Measurements from ENCODE around the gene G6PC1. TPM values are rescaled to one million over a fixed set of nuclear protein-coding genes. Genes with fewer than 3 reads are reported as not detected.
"Not testable (repeated sequence)": the region's sequence is repeated elsewhere in the genome, so short reads cannot be mapped to it uniquely, and the experiment has no call there.

G6PC1 gene
- total RNA-seq, 1 donor from 2014 or later = not detected

DNA sequence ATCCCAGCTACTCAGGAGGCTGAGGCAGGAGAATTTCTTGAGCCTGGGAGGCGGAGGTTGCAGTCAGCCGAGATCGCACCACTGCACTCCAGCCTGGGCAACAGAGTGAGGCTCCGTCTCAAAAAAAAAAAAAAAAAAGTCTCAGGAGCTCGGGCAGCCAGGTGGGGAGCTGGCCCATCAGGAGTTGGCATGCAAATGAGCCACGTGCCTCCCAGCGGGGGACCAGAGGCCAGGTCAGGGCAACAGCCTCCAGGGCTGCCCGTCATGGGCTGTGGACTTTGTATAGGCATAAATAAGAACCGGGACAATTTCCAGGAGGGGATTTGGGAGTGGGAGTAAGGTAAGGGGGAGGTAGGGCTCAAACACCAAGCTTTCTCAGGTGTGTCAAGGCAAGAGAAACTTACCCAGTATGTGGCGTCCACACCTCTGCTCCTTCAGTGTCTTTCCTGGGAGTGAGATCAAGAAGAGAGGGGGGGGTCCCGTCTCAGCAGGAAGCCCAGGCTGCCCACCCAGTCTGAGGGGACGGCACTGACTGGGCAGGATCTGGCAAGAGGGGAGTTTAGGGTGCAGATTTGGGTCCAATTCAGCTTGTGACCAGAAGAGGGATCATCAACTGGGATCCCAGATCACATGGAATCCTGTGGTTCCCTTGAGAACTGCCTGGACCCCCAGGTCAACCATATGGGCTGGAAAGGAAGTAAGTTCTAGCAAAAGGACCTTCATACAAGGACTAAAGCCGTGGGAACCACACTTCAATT, 22.3 kb upstream of the G6PC1 start:
- H3K9me3 Mint-ChIP-seq (ENCODE audit: low read depth) = no peaks in the 10 kb centered on the region
- no peaks in the 10 kb centered on the region for H3K36me3 Mint-ChIP-seq (ENCODE audit: insufficient read depth)
- H3K4me3 Mint-ChIP-seq (ENCODE audit: low read depth) = no peak overlapping the region
- TF ChIP-seq, protein P1, sequence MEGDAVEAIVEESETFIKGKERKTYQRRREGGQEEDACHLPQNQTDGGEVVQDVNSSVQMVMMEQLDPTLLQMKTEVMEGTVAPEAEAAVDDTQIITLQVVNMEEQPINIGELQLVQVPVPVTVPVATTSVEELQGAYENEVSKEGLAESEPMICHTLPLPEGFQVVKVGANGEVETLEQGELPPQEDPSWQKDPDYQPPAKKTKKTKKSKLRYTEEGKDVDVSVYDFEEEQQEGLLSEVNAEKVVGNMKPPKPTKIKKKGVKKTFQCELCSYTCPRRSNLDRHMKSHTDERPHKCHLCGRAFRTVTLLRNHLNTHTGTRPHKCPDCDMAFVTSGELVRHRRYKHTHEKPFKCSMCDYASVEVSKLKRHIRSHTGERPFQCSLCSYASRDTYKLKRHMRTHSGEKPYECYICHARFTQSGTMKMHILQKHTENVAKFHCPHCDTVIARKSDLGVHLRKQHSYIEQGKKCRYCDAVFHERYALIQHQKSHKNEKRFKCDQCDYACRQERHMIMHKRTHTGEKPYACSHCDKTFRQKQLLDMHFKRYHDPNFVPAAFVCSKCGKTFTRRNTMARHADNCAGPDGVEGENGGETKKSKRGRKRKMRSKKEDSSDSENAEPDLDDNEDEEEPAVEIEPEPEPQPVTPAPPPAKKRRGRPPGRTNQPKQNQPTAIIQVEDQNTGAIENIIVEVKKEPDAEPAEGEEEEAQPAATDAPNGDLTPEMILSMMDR (IDR thresholded peaks at IDR 0.05; ENCODE audit: unreplicated experiment) = no peak
- DNase-seq (ENCODE audit: low spot score, unreplicated experiment) = no peak
- peaks cover 4% of the 10 kb centered on the region for H3K4me1 Mint-ChIP-seq (ENCODE audit: low read depth)
- no peak overlapping the region for H3K27ac Mint-ChIP-seq
- H3K27me3 Mint-ChIP-seq = peaks cover 29% of the 10 kb centered on the region

DNA sequence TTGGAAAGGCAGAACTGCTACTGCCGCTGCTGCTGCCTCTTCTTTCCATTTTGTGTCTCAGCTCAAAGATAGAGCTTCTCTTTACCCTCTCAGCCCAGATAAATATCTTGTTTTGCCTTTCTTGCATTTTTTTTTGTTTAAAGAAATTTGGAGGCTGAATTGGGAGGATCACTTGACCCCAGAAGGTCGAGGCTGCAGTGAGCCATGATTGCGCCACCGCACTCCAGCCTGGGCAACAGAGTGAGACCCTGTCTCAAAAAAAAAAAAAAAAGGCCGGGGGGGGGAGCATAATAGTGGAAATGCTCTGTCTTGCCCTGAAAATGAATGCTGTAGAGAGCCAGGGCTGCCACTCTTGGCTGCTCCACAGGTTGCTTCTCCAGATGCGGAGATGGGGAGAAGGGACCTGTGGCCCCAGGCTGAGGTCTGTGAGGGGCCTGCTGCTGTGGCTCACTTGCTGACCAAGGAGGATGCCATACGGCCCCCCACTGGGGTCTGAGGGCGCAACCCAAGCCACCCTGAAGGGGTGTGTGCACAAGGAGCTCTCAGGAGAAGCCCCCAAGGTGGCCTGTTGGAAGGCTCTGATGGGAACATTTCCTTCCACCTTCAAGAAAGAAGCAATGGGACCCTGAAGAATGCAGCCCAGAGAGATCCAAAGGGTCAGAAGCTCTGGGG, 21.5 kb upstream of the G6PC1 start:
- DNase-seq (ENCODE audit: low spot score, unreplicated experiment) = no peak
- TF ChIP-seq, protein P1 (IDR thresholded peaks at IDR 0.05; ENCODE audit: unreplicated experiment) = no peak
- H3K36me3 Mint-ChIP-seq (ENCODE audit: insufficient read depth) = no peaks in the 10 kb centered on the region
- H3K4me3 Mint-ChIP-seq (ENCODE audit: low read depth) = no peak overlapping the region
- H3K27me3 Mint-ChIP-seq = peaks cover 29% of the 10 kb centered on the region
- H3K27ac Mint-ChIP-seq = no peak overlapping the region
- H3K4me1 Mint-ChIP-seq (ENCODE audit: low read depth) = peaks cover 4% of the 10 kb centered on the region
- no peaks in the 10 kb centered on the region for H3K9me3 Mint-ChIP-seq (ENCODE audit: low read depth)

DNA sequence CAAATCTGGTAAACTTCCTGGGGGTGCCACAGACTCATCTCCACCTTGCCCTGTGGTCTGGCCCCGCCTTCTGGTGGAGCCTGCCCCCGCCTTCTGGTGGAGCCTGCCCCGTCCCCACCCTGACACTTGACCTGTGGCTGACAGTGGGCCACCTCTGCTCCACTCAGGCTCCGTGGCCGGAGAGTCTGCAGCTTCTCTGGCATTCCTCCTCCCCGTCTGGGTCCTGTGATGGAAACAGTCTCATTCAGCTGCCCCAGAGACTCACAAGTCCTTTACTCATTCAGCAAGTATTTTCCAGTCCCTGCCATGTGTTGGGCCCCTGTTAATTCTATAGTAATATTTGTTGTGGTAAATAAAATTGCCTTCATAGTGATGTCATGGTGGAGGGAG, 21.0 kb upstream of the G6PC1 start:
- H3K36me3 Mint-ChIP-seq (ENCODE audit: insufficient read depth) = no peaks in the 10 kb centered on the region

GRCh38 chr17:42880776-42881310, 19.8 kb upstream of the G6PC1 start:
- TF ChIP-seq, protein P1 (IDR thresholded peaks at IDR 0.05; ENCODE audit: unreplicated experiment) = no peak
- H3K4me1 Mint-ChIP-seq (ENCODE audit: low read depth) = peaks cover 4% of the 10 kb centered on the region
- no peaks in the 10 kb centered on the region for H3K36me3 Mint-ChIP-seq (ENCODE audit: insufficient read depth)
- no peak overlapping the region for H3K27ac Mint-ChIP-seq
- peaks cover 29% of the 10 kb centered on the region for H3K27me3 Mint-ChIP-seq
- no peak overlapping the region for H3K4me3 Mint-ChIP-seq (ENCODE audit: low read depth)
- no peak for DNase-seq (ENCODE audit: low spot score, unreplicated experiment)
- H3K9me3 Mint-ChIP-seq (ENCODE audit: low read depth) = no peaks in the 10 kb centered on the region

More for the DNA sequence above, 21.0 kb upstream of the G6PC1 start:
- TF ChIP-seq, protein P1 (IDR thresholded peaks at IDR 0.05; ENCODE audit: unreplicated experiment) = no peak
- H3K27ac Mint-ChIP-seq = no peak overlapping the region
- H3K9me3 Mint-ChIP-seq (ENCODE audit: low read depth) = no peaks in the 10 kb centered on the region
- H3K27me3 Mint-ChIP-seq = peaks cover 29% of the 10 kb centered on the region
- H3K4me3 Mint-ChIP-seq (ENCODE audit: low read depth) = no peak overlapping the region
- H3K4me1 Mint-ChIP-seq (ENCODE audit: low read depth) = peaks cover 4% of the 10 kb centered on the region
- no peak for DNase-seq (ENCODE audit: low spot score, unreplicated experiment)

GRCh38 chr17:42881706-42882105, 18.9 kb upstream of the G6PC1 start:
- H3K4me1 Mint-ChIP-seq (ENCODE audit: low read depth); DNase-seq (ENCODE audit: low spot score, unreplicated experiment); H3K9me3 Mint-ChIP-seq (ENCODE audit: low read depth); H3K36me3 Mint-ChIP-seq (ENCODE audit: insufficient read depth); H3K4me3 Mint-ChIP-seq (ENCODE audit: low read depth); H3K27ac Mint-ChIP-seq: not testable (repeated sequence)
- peaks cover 29% of the 10 kb centered on the region for H3K27me3 Mint-ChIP-seq

All from progenitor cell of endocrine pancreas (in vitro differentiated cells).